Testis (tissue), 3 donors: ENCODE measurements around the gene C1orf35. TPM values are rescaled to one million over a fixed set of nuclear protein-coding genes. Genes with fewer than 3 reads are reported as not detected.

ENCODE experiments used
- DNase-seq: peaks from one replicate; pipeline ENCODE4 v3.0.0-alpha.2; 2019
- H3K27ac ChIP-seq, 2 donors: fragments of 200-600 bp; sonication (generic); one replicate each; pipeline ENCODE4 v1.5.1; 2019
- H3K27me3 ChIP-seq: fragments of 200-600 bp; sonication (generic); one replicate; pipeline ENCODE4 v1.5.1; 2019
- H3K36me3 ChIP-seq: fragments of 200-600 bp; sonication (generic); one replicate; pipeline ENCODE4 v1.5.1; 2017; ENCODE audit warnings: low read depth; ENCODE audit errors: missing control alignments
- H3K4me1 ChIP-seq: fragments of 200-600 bp; sonication (generic); one replicate; pipeline ENCODE4 v1.5.1; 2019
- H3K4me3 ChIP-seq, 2 donors: fragments of 200-600 bp; sonication (generic); one replicate each; pipeline ENCODE4 v1.5.1; 2017 to 2019
- H3K9me3 ChIP-seq: fragments of 200-600 bp; sonication (generic); one replicate; pipeline ENCODE4 v1.5.1; 2017
- POLR2A ChIP-seq: fragments of 450-650 bp; IDR thresholded peaks from one replicate; pipeline ENCODE4 v1.6.1; 2017; ENCODE audit warnings: antibody characterized with exemption, mild to moderate bottlenecking, moderate library complexity
- WGBS, 2 donors: methylation state at CpG; one replicate each; pipeline ENCODE4 v1.1.5; 2018; 5-methylcytosine and 5-hydroxymethylcytosine counted together
- intact Hi-C: fragments of 100-400 bp; cut with DNase I; formaldehyde crosslinking; loops from one replicate; pipeline ENCODE4 v1.15.1; 2023; ENCODE audit warnings: low total_unique reads
- polyA plus RNA-seq: library from polyadenylated mRNA; stranded (reverse); fragments of 350-450 nt; fragmentation: Illumina TruSeq; extraction: RNeasy Lipid Tissue Mini Kit (QIAGEN cat#74804); gene quantifications from one replicate; pipeline ENCODE4 v1.2.3, GENCODE V29; 2014; ENCODE audit warnings: low read depth, low replicate concordance; ENCODE audit not compliant: insufficient read depth
- total RNA-seq, 2 donors: library from RNA; depleted of rRNA; stranded (reverse); fragments of >200 nt; gene quantifications; one replicate each; pipeline ENCODE4 v1.2.3, GENCODE V29; 2016
- TF ChIP-seq, protein P1 (sequence below), 3 experiments: fragments of 450-650 bp in 2 of 3; fragments of 200-600 bp in 1 of 3; sonication (generic) in 1 of 3; IDR thresholded peaks; one replicate each; pipeline ENCODE4 v1.5.1; 2016 to 2019; ENCODE audit warnings: antibody characterized with exemption in 3 of 3, mild to moderate bottlenecking in 2 of 3, moderate library complexity in 1 of 3

Gene C1orf35
- total and polyA plus RNA-seq, 3 donors from 2014 or later = 11.3 to 25.0 (median 19.4) TPM

DNA sequence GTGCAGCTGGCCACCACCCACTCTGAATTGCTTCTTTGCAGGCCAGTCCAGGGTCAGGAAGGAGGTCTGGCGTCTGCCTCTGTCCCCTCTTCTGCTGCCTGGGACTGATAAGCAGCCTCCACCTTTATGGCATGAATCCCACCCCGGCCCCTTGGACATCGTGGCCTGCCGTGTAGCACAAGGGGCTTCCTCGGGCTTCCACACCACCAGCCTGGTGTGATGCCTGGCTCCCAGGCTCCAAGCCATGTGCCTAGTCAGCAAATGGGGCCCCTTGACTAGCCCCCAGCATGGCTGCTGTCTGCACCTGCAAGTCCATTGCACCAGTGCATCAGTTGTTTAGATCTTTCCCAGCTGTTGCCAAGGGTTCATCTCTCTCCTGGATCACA, 30.5 kb downstream of the C1orf35 start:
- DNase-seq = no peak
- Histone ChIP-seq H3K4me3 (no peak overlapping the region), H3K9me3 (no peaks in the 10 kb centered on the region), H3K4me1 (no peaks in the 10 kb centered on the region), H3K27me3 (no peaks in the 10 kb centered on the region), H3K36me3 (no peaks in the 10 kb centered on the region), H3K27ac (no peak overlapping the region)
- TF ChIP-seq, protein P1, sequence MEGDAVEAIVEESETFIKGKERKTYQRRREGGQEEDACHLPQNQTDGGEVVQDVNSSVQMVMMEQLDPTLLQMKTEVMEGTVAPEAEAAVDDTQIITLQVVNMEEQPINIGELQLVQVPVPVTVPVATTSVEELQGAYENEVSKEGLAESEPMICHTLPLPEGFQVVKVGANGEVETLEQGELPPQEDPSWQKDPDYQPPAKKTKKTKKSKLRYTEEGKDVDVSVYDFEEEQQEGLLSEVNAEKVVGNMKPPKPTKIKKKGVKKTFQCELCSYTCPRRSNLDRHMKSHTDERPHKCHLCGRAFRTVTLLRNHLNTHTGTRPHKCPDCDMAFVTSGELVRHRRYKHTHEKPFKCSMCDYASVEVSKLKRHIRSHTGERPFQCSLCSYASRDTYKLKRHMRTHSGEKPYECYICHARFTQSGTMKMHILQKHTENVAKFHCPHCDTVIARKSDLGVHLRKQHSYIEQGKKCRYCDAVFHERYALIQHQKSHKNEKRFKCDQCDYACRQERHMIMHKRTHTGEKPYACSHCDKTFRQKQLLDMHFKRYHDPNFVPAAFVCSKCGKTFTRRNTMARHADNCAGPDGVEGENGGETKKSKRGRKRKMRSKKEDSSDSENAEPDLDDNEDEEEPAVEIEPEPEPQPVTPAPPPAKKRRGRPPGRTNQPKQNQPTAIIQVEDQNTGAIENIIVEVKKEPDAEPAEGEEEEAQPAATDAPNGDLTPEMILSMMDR (IDR thresholded peaks at IDR 0.05) = no peak
- no peak for TF ChIP-seq POLR2A
- 50 to 70% methylated on average over 2 to 5 of the region's 5 CpGs for WGBS, 2 donors
- intact Hi-C loops = no loop called here

DNA sequence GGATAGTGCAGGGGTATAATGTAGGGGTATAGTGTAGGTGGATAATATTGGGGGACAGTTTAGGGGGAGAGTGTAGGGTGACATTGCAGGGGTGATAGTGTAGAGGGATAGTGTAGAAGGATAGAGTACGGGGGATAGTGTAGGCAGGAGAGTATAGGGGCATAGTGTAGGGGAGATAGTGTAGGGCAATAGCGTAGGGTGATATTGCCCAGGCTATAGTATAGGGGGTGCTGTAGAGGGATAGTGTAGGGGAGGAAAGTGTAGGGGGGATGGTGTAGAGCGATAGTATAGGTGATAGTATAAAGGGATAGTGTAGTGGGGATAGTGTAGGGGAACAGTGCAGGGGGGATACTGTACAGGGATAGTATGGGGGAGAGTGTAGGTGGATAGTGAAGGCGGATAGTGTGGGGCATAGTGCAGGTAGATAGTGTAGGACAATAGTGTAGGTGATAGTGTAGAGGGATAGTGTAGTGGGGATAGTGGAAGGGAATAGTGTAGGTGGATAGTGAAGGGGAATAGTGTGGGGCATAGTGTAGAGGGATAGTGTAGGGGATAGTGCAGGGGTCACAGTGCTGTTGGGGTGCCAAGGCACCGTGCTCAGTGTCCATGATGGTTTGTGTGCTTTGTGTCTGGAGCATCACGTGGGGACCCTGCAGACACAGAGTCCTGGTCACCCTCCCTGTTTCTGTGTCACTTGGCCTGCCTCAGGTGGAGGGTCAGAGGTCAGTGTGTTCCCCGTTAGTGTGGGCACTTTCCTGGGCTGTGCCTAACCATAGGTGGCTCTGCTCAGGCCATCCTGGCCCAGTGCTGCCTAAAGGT, 31.1 kb downstream of the C1orf35 start:
- no peak for TF ChIP-seq POLR2A
- TF ChIP-seq, protein P1 (IDR thresholded peaks at IDR 0.05) = no peak
- H3K27ac ChIP-seq = no peak overlapping the region
- no peaks in the 10 kb centered on the region for H3K4me1 ChIP-seq
- H3K27me3 ChIP-seq = no peaks in the 10 kb centered on the region
- no peak for DNase-seq
- intact Hi-C loops = no loop called here
- H3K36me3 ChIP-seq = no peaks in the 10 kb centered on the region
- WGBS, 2 donors = 73 to 76% methylated on average over 7 of the region's 7 CpGs
- no peaks in the 10 kb centered on the region for H3K9me3 ChIP-seq
- no peak overlapping the region for H3K4me3 ChIP-seq

DNA sequence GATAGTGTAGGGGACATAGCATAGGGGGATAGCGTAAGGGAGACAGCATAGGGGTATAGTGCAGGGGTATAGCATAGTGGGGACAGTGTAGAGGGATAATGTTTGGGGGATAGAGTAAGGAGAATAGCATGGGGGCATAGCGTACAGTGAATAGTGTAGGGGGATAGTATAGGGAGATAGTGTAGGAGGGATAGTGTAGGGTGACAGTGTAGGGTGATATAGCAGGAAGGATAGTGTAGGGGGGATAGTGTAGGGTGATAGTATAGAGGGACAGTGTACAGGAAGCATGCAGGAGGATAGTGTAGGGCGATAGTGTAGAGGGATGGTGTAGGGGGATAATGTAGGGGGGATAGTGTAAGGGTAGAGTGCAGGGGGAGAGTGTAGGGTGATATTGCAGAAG, 32.3 kb downstream of the C1orf35 start:
- intact Hi-C loops = no loop called here
- no peak overlapping the region for H3K4me3 ChIP-seq
- no peaks in the 10 kb centered on the region for H3K27me3 ChIP-seq
- no peaks in the 10 kb centered on the region for H3K36me3 ChIP-seq
- no peak overlapping the region for H3K27ac ChIP-seq
- no peaks in the 10 kb centered on the region for H3K4me1 ChIP-seq
- TF ChIP-seq, protein P1 (IDR thresholded peaks at IDR 0.05) = no peak
- no peak for TF ChIP-seq POLR2A
- no peak for DNase-seq
- no peaks in the 10 kb centered on the region for H3K9me3 ChIP-seq
- 77 to 86% methylated on average over 3 of the region's 3 CpGs for WGBS, 2 donors

DNA sequence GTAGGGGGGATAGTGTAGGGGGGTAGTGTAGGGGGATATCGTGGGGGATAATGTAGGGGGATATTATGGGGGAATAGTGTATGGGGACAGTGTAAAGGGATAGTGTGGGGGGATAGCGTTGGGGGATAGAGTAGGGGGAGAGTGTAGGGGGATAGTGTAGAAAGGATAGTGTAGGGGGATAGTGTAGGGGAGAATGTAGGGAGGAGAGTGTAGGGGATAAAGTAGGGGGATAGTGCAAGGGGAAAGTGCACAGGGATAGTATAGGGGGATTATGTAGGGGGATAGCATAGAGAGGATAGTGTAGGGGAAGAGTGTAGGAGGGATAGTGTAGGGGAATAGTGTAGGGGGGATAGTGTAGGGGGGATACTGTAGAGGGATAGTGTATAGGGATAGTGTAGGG, 33.0 kb downstream of the C1orf35 start:
- Histone ChIP-seq H3K27ac (no peak overlapping the region), H3K36me3 (no peaks in the 10 kb centered on the region), H3K4me3 (no peak overlapping the region), H3K27me3 (no peaks in the 10 kb centered on the region), H3K4me1 (no peaks in the 10 kb centered on the region), H3K9me3 (no peaks in the 10 kb centered on the region)
- intact Hi-C loops = no loop called here
- TF ChIP-seq, protein P1 (IDR thresholded peaks at IDR 0.05) = no peak
- TF ChIP-seq POLR2A = no peak
- no peak for DNase-seq
- 60 to 64% methylated on average over 2 of the region's 2 CpGs for WGBS, 2 donors

DNA sequence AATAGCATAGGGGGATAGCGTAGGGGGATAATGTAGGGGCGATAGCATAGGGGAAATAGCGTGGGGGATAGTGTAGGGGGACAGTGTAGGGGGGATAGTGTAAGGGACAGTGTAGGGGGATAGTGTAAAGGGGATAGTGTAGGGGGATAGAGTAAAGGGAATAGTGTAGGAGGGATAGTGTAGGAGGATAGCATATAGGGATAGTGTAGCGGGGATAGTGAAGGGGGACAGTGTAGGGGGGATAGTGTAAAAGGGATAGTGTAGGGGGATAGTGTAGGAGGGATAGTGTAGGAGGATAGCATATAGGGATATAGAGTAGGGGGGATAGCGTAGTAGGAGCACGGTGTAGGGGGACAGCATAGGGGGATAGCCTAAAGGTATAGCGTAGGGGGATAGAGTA, 34.8 kb downstream of the C1orf35 start:
- no peak for TF ChIP-seq POLR2A
- TF ChIP-seq, protein P1 (IDR thresholded peaks at IDR 0.05) = no peak
- Histone ChIP-seq H3K4me3 (no peak overlapping the region), H3K27me3 (no peaks in the 10 kb centered on the region), H3K4me1 (no peaks in the 10 kb centered on the region), H3K27ac (no peak overlapping the region), H3K36me3 (no peaks in the 10 kb centered on the region), H3K9me3 (no peaks in the 10 kb centered on the region)
- intact Hi-C loops = no loop called here
- 58 to 64% methylated on average over 7 of the region's 7 CpGs for WGBS, 2 donors
- no peak for DNase-seq
